ENCODE data around the gene IRF2BP1. TPM values are rescaled to one million over a fixed set of nuclear protein-coding genes. Genes with fewer than 3 reads are reported as not detected.

Gene IRF2BP1
- total and polyA plus RNA-seq, 2 of the 13 experiments (the other 11 are each of a cell fraction or from before 2014, with no cell fraction given): 4.3 to 14.3 TPM

DNA sequence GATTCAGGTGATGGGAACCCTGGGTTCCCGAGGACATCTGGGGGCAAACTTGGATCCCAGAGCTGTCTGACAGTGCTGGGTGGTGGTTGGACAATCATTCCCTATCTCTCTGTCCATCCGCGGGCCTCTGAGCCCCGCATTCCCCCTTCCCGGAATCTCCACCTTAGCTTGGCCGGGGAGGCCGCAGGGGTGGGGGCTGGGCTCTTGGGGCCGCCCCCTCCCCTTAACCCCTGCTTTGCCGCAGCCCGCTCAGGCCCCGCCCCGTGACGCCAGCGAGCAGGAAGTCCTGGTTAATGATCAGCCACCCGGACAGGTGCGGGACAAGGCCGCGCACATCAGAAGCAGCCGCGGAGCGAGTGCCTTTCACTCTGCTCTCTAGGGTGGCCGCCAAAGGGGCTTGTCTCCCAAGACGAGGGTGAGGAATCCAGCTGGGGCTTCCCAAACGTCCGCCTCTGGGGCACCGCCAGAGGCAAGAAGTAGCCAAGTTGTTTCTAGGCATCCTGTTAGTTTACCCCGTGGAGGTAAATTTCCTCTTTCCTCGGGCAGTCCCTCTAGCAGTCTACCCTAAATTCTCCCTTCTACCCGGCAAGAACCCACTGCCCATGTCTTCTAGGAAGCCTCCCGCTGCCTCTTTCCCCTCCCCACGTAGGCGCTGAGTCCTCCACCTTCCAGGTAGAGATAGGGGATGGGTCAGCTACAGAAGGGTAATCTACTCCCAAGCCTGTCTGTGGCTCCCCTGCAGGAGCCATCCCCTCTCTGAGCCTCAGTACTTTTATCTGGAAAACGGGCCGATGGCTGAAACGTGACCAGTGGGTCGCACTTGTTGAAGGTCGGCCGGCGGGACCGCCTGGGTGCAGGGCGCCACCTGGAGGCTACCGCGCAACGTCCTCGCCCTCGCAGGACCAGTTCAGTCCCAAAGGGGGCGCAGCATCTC is 3.0 kb downstream of the IRF2BP1 start (continued):
- TF ChIP-seq, protein P1, sequence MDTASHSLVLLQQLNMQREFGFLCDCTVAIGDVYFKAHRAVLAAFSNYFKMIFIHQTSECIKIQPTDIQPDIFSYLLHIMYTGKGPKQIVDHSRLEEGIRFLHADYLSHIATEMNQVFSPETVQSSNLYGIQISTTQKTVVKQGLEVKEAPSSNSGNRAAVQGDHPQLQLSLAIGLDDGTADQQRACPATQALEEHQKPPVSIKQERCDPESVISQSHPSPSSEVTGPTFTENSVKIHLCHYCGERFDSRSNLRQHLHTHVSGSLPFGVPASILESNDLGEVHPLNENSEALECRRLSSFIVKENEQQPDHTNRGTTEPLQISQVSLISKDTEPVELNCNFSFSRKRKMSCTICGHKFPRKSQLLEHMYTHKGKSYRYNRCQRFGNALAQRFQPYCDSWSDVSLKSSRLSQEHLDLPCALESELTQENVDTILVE (CRISPR knock-in tag; IDR thresholded peaks at IDR 0.05): peak; percentile 64
- TF ChIP-seq PHF8 (CRISPR knock-in tag; IDR thresholded peaks at IDR 0.05): peak; percentile 58; the same call in 1 of the 2 replicates
- no peak for TF ChIP-seq SOX6 (IDR thresholded peaks at IDR 0.05)
- TF ChIP-seq SOX6 (CRISPR knock-in tag; IDR thresholded peaks at IDR 0.05): peak; percentile 72
- peak; percentile 13; the same call in 1 of the 2 replicates for TF ChIP-seq HMG20A (CRISPR knock-in tag; IDR thresholded peaks at IDR 0.05; ENCODE audit: borderline replicate concordance)
- TF ChIP-seq, protein P2, sequence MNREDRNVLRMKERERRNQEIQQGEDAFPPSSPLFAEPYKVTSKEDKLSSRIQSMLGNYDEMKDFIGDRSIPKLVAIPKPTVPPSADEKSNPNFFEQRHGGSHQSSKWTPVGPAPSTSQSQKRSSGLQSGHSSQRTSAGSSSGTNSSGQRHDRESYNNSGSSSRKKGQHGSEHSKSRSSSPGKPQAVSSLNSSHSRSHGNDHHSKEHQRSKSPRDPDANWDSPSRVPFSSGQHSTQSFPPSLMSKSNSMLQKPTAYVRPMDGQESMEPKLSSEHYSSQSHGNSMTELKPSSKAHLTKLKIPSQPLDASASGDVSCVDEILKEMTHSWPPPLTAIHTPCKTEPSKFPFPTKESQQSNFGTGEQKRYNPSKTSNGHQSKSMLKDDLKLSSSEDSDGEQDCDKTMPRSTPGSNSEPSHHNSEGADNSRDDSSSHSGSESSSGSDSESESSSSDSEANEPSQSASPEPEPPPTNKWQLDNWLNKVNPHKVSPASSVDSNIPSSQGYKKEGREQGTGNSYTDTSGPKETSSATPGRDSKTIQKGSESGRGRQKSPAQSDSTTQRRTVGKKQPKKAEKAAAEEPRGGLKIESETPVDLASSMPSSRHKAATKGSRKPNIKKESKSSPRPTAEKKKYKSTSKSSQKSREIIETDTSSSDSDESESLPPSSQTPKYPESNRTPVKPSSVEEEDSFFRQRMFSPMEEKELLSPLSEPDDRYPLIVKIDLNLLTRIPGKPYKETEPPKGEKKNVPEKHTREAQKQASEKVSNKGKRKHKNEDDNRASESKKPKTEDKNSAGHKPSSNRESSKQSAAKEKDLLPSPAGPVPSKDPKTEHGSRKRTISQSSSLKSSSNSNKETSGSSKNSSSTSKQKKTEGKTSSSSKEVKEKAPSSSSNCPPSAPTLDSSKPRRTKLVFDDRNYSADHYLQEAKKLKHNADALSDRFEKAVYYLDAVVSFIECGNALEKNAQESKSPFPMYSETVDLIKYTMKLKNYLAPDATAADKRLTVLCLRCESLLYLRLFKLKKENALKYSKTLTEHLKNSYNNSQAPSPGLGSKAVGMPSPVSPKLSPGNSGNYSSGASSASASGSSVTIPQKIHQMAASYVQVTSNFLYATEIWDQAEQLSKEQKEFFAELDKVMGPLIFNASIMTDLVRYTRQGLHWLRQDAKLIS (CRISPR knock-in tag; IDR thresholded peaks at IDR 0.05): no peak
- TF ChIP-seq ZNF562 (CRISPR knock-in tag; IDR thresholded peaks at IDR 0.05; ENCODE audit: borderline replicate concordance): no peak
- TF ChIP-seq, protein P3, sequence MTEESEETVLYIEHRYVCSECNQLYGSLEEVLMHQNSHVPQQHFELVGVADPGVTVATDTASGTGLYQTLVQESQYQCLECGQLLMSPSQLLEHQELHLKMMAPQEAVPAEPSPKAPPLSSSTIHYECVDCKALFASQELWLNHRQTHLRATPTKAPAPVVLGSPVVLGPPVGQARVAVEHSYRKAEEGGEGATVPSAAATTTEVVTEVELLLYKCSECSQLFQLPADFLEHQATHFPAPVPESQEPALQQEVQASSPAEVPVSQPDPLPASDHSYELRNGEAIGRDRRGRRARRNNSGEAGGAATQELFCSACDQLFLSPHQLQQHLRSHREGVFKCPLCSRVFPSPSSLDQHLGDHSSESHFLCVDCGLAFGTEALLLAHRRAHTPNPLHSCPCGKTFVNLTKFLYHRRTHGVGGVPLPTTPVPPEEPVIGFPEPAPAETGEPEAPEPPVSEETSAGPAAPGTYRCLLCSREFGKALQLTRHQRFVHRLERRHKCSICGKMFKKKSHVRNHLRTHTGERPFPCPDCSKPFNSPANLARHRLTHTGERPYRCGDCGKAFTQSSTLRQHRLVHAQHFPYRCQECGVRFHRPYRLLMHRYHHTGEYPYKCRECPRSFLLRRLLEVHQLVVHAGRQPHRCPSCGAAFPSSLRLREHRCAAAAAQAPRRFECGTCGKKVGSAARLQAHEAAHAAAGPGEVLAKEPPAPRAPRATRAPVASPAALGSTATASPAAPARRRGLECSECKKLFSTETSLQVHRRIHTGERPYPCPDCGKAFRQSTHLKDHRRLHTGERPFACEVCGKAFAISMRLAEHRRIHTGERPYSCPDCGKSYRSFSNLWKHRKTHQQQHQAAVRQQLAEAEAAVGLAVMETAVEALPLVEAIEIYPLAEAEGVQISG (CRISPR knock-in tag; IDR thresholded peaks at IDR 0.05): peak; percentile 78
- TF ChIP-seq FOXC1 (CRISPR knock-in tag; IDR thresholded peaks at IDR 0.05; ENCODE audit: borderline replicate concordance): no peak
- TF ChIP-seq, protein P4, sequence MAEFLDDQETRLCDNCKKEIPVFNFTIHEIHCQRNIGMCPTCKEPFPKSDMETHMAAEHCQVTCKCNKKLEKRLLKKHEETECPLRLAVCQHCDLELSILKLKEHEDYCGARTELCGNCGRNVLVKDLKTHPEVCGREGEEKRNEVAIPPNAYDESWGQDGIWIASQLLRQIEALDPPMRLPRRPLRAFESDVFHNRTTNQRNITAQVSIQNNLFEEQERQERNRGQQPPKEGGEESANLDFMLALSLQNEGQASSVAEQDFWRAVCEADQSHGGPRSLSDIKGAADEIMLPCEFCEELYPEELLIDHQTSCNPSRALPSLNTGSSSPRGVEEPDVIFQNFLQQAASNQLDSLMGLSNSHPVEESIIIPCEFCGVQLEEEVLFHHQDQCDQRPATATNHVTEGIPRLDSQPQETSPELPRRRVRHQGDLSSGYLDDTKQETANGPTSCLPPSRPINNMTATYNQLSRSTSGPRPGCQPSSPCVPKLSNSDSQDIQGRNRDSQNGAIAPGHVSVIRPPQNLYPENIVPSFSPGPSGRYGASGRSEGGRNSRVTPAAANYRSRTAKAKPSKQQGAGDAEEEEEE (CRISPR knock-in tag; IDR thresholded peaks at IDR 0.05; ENCODE audit: borderline replicate concordance): no peak

All from HepG2 (cell line).